Progenitor cell of endocrine pancreas (in vitro differentiated cells): ENCODE data around the gene RPE. TPM values are rescaled to one million over a fixed set of nuclear protein-coding genes. Genes with fewer than 3 reads are reported as not detected.

Source experiments
- DNase-seq: peaks from one replicate; pipeline ENCODE4 v3.0.0; 2021; ENCODE audit warnings: low spot score; ENCODE audit not compliant: unreplicated experiment
- H3K27ac Mint-ChIP-seq: 2 replicates; pipeline ENCODE4 v1.8.0; 2021; ENCODE audit warnings: mild to moderate bottlenecking, moderate library complexity, mixed read lengths
- H3K27me3 Mint-ChIP-seq: 2 replicates; pipeline ENCODE4 v1.8.0; 2021; ENCODE audit warnings: mixed read lengths
- H3K36me3 Mint-ChIP-seq: 2 replicates; pipeline ENCODE4 v1.8.0; 2022; ENCODE audit warnings: mixed read lengths; ENCODE audit not compliant: insufficient read depth
- H3K4me1 Mint-ChIP-seq: 2 replicates; pipeline ENCODE4 v1.8.0; 2021; ENCODE audit warnings: low read depth, mixed read lengths
- H3K4me3 Mint-ChIP-seq: 2 replicates; pipeline ENCODE4 v1.8.0; 2021; ENCODE audit warnings: low read depth, mild to moderate bottlenecking, moderate library complexity, mixed read lengths
- H3K9me3 Mint-ChIP-seq: 2 replicates; pipeline ENCODE4 v1.8.0; 2021; ENCODE audit warnings: low read depth, mixed read lengths
- CTCF ChIP-seq: fragments of 200-600 bp; sonication (generic); IDR thresholded peaks from one replicate; pipeline ENCODE4 v1.5.0; 2021; ENCODE audit warnings: antibody characterized with exemption, mild to moderate bottlenecking; ENCODE audit not compliant: unreplicated experiment
- total RNA-seq: library from RNA; stranded (reverse); gene quantifications from 2 replicates; pipeline ENCODE4 v1.2.1, GENCODE V29; 2021

Gene RPE
- total RNA-seq, 1 donor from 2014 or later: 46.2 TPM

DNA sequence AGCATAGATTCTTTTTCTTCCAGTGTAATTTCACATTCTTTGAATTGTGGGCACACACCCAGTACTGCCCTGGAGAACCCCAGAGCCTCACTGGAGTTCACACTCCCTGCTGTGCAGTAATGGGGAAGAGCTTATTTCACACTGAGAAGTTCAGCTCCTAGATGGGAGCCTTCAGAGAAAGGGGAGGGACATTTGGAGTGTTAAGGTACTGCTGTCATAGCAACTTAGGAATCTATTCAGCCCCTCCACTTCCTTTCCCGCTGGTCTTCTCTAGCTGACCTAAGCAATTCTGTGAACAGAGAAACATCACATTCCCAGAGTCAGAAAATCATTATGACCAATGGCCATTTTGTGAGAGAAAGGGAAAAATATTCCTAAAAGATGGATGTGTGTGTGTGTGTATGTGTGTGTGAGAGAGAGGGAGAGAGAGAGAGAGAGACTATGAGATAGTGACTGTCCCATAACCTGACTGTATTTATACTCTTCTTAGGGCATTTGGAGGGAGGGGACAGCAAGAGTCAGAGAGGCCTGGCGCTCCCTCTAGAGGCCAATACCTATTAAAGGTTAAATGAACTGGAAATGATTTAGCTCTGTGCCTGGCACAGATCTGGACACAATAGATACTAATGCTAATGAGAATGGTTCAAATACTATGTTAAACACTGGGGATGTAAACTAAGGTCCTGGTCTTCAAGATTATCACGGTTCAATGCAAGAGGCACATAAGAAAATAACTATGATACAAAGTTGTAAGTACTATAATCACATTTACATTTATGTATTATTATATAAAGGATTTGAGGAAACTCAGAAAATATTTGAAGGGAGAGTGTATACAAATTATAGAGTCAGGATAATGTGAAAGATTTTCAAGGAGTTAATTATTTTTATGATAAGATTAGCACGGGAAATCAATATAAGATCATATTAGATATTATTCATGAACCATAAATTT, 41.5 kb upstream of the RPE start:
- H3K4me3 Mint-ChIP-seq: no peak overlapping the region
- H3K9me3 Mint-ChIP-seq: no peaks in the 10 kb centered on the region
- no peak overlapping the region for H3K27ac Mint-ChIP-seq
- no peaks in the 10 kb centered on the region for H3K36me3 Mint-ChIP-seq
- peak; percentile 78 for TF ChIP-seq CTCF
- H3K4me1 Mint-ChIP-seq: peaks cover 12% of the 10 kb centered on the region
- no peaks in the 10 kb centered on the region for H3K27me3 Mint-ChIP-seq
- no peak for DNase-seq

- Mint-ChIP-seq H3K4me1 (peaks cover 4% of the 10 kb centered on the region), H3K4me3 (no peak overlapping the region), H3K9me3 (no peaks in the 10 kb centered on the region), H3K36me3 (no peaks in the 10 kb centered on the region), H3K27ac (no peak overlapping the region), H3K27me3 (no peaks in the 10 kb centered on the region)
- DNase-seq: no peak
- no peak for TF ChIP-seq CTCF
These were observed 36.7 kb upstream of the RPE start for GRCh38 chr2:209965723-209966122.

DNA sequence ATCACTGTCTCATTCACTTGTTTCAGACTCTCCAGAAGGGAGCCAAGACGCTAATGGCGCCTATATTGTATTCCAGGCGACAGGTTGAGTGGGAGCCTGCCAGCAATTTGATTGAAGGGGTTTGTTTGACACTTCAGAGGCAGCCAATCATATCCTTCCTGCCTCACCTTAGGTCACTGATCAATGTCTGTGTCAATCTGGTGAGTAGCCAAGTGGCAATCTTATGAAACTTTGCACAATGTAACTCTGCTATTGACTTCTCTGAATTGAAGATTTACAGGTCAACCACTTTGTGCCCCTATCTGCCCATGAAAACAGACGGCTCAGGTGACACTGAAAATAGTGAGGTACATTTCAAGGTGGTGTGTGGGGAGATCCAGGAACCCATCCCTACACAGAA, 32.7 kb upstream of the RPE start:
- no peak for TF ChIP-seq CTCF
- H3K9me3 Mint-ChIP-seq: no peaks in the 10 kb centered on the region
- no peak overlapping the region for H3K4me3 Mint-ChIP-seq
- no peaks in the 10 kb centered on the region for H3K36me3 Mint-ChIP-seq
- DNase-seq: no peak
- H3K27me3 Mint-ChIP-seq: no peaks in the 10 kb centered on the region
- peaks cover 4% of the 10 kb centered on the region for H3K4me1 Mint-ChIP-seq
- no peak overlapping the region for H3K27ac Mint-ChIP-seq

GRCh38 chr2:209970271-209970670, 32.2 kb upstream of the RPE start:
- no peak for DNase-seq
- peaks cover 4% of the 10 kb centered on the region for H3K4me1 Mint-ChIP-seq
- H3K27ac Mint-ChIP-seq: no peak overlapping the region
- H3K9me3 Mint-ChIP-seq: no peaks in the 10 kb centered on the region
- no peak overlapping the region for H3K4me3 Mint-ChIP-seq
- no peaks in the 10 kb centered on the region for H3K27me3 Mint-ChIP-seq
- TF ChIP-seq CTCF: no peak
- H3K36me3 Mint-ChIP-seq: no peaks in the 10 kb centered on the region

- Mint-ChIP-seq H3K27ac (no peak overlapping the region), H3K4me1 (peaks cover 4% of the 10 kb centered on the region), H3K4me3 (no peak overlapping the region), H3K9me3 (no peaks in the 10 kb centered on the region), H3K36me3 (no peaks in the 10 kb centered on the region), H3K27me3 (no peaks in the 10 kb centered on the region)
- TF ChIP-seq CTCF: no peak
- no peak for DNase-seq
These were observed 31.7 kb upstream of the RPE start for GRCh38 chr2:209970711-209971110.
